H9 (cell line): ENCODE measurements around the gene RAP1GDS1. TPM values are rescaled to one million over a fixed set of nuclear protein-coding genes. Genes with fewer than 3 reads are reported as not detected.

ENCODE experiments used
- DNase-seq: peaks from one replicate; pipeline ENCODE4 v3.0.0-alpha.2; 2017
- H2AFZ ChIP-seq: one replicate; pipeline ENCODE4 v1.6.1; 2013; ENCODE audit warnings: mild to moderate bottlenecking, low read length, control low read depth, moderate library complexity
- H2AK5ac ChIP-seq: 2 replicates; pipeline ENCODE4 v1.6.1; 2013; ENCODE audit warnings: low read length, control low read depth, mixed read lengths; ENCODE audit not compliant: insufficient read length
- H2BK120ac ChIP-seq: one replicate; pipeline ENCODE4 v1.6.1; 2013; ENCODE audit warnings: low read depth, mild to moderate bottlenecking, low read length, control low read depth, inconsistent platforms; ENCODE audit not compliant: poor library complexity, severe bottlenecking
- H2BK12ac ChIP-seq: 2 replicates; pipeline ENCODE4 v1.6.1; 2013; ENCODE audit warnings: low read length, control low read depth, mixed read lengths, low read depth; ENCODE audit not compliant: insufficient read length
- H2BK15ac ChIP-seq: 2 replicates; pipeline ENCODE4 v1.6.1; 2013; ENCODE audit warnings: low read depth, low read length, control low read depth
- H2BK20ac ChIP-seq: one replicate; pipeline ENCODE4 v1.6.1; 2013; ENCODE audit warnings: low read depth, mild to moderate bottlenecking, low read length, control low read depth, inconsistent platforms; ENCODE audit not compliant: poor library complexity, severe bottlenecking
- H2BK5ac ChIP-seq: 2 replicates; pipeline ENCODE4 v1.6.1; 2013; ENCODE audit warnings: low read length, control low read depth, mixed read lengths; ENCODE audit not compliant: insufficient read length
- H3K14ac ChIP-seq: 2 replicates; pipeline ENCODE4 v1.6.1; 2013; ENCODE audit warnings: low read length, control low read depth; ENCODE audit not compliant: insufficient read depth
- H3K18ac ChIP-seq: 2 replicates; pipeline ENCODE4 v1.6.1; 2013; ENCODE audit warnings: low read depth, mild to moderate bottlenecking, mixed read lengths, low read length, control low read depth; ENCODE audit not compliant: insufficient read length
- H3K23ac ChIP-seq: 2 replicates; pipeline ENCODE4 v1.6.1; 2013; ENCODE audit warnings: low read length, control low read depth, mixed read lengths, low read depth; ENCODE audit not compliant: insufficient read length
- H3K23me2 ChIP-seq: 2 replicates; pipeline ENCODE4 v1.6.1; 2013; ENCODE audit warnings: low read depth, mild to moderate bottlenecking, mixed read lengths, low read length, control low read depth; ENCODE audit not compliant: insufficient read length, poor library complexity, severe bottlenecking
- H3K27ac ChIP-seq: 2 replicates; pipeline ENCODE4 v1.5.1; 2013; ENCODE audit warnings: low read length, control low read depth, mixed read lengths, low read depth; ENCODE audit not compliant: insufficient read length
- H3K27me3 ChIP-seq: 2 replicates; pipeline ENCODE4 v1.6.1; 2013; ENCODE audit warnings: low read length, control low read depth, inconsistent platforms; ENCODE audit not compliant: insufficient read depth
- H3K4ac ChIP-seq: 2 replicates; pipeline ENCODE4 v1.6.1; 2013; ENCODE audit warnings: low read depth, mild to moderate bottlenecking, control low read depth, inconsistent platforms, low read length, moderate library complexity
- H3K4me1 ChIP-seq: 2 replicates; pipeline ENCODE4 v1.6.1; 2013; ENCODE audit warnings: low read length, control low read depth, inconsistent platforms; ENCODE audit not compliant: insufficient read depth
- H3K4me2 ChIP-seq: 2 replicates; pipeline ENCODE4 v1.6.1; 2013; ENCODE audit warnings: low read length, control low read depth, mixed read lengths; ENCODE audit not compliant: insufficient read length, insufficient read depth
- H3K56ac ChIP-seq: 2 replicates; pipeline ENCODE4 v1.6.1; 2013; ENCODE audit warnings: low read depth, mild to moderate bottlenecking, mixed read lengths, low read length, control low read depth; ENCODE audit not compliant: insufficient read length
- H3K79me1 ChIP-seq: 2 replicates; pipeline ENCODE4 v1.6.1; 2013; ENCODE audit warnings: low read depth, mild to moderate bottlenecking, moderate library complexity, low read length, control low read depth, inconsistent platforms; ENCODE audit not compliant: insufficient read depth, poor library complexity, severe bottlenecking
- H3K79me2 ChIP-seq: 2 replicates; pipeline ENCODE4 v1.6.1; 2013; ENCODE audit warnings: low read length, control low read depth, inconsistent platforms; ENCODE audit not compliant: insufficient read depth
- H3K9ac ChIP-seq: 2 replicates; pipeline ENCODE4 v1.6.1; 2013; ENCODE audit warnings: low read length, control low read depth, mixed read lengths; ENCODE audit not compliant: insufficient read length; ENCODE audit errors: extremely low read depth
- H3K9me3 ChIP-seq: one replicate; pipeline ENCODE4 v1.6.1; 2013; ENCODE audit warnings: low read depth, low read length, inconsistent platforms; ENCODE audit not compliant: control insufficient read depth
- H3T11ph ChIP-seq: one replicate; pipeline ENCODE4 v1.6.1; 2013; ENCODE audit warnings: mild to moderate bottlenecking, low read length, control low read depth, inconsistent platforms
- H4K20me1 ChIP-seq: one replicate; pipeline ENCODE4 v1.6.1; 2013; ENCODE audit not compliant: control insufficient read depth, insufficient read length, insufficient read depth
- H4K5ac ChIP-seq: 2 replicates; pipeline ENCODE4 v1.6.1; 2013; ENCODE audit warnings: low read depth, mild to moderate bottlenecking, mixed read lengths, low read length, control low read depth; ENCODE audit not compliant: insufficient read length
- H4K8ac ChIP-seq: replicated peaks from 2 replicates; pipeline ENCODE4 v1.6.1; 2013; ENCODE audit warnings: low read length, control low read depth, mixed read lengths, low read depth; ENCODE audit not compliant: insufficient read length
- H4K91ac ChIP-seq: 2 replicates; pipeline ENCODE4 v1.6.1; 2013; ENCODE audit warnings: low read depth, mild to moderate bottlenecking, moderate library complexity, mixed read lengths, low read length, control low read depth; ENCODE audit not compliant: insufficient read length
- H3K27ac Mint-ChIP-seq, 3 experiments: 2 replicates in 2 of 3; 3 replicates in 1 of 3; pipeline ENCODE4 v1.8.0; 2020 to 2021; ENCODE audit warnings: mixed read lengths in 3 of 3, mild to moderate bottlenecking in 1 of 3, moderate library complexity in 1 of 3
- H3K27me3 Mint-ChIP-seq: 2 replicates; pipeline ENCODE4 v1.8.0; 2021; ENCODE audit warnings: low read depth, mild to moderate bottlenecking, moderate library complexity, mixed read lengths
- H3K36me3 Mint-ChIP-seq, 3 experiments: 2 replicates in 2 of 3; 3 replicates in 1 of 3; pipeline ENCODE4 v1.8.0; 2020 to 2021; ENCODE audit warnings: low read depth in 3 of 3, mixed read lengths in 3 of 3; ENCODE audit not compliant: insufficient read depth in 1 of 3
- H3K4me1 Mint-ChIP-seq, 2 experiments: 2 replicates each; pipeline ENCODE4 v1.8.0; 2020; ENCODE audit warnings: mixed read lengths in 2 of 2
- H3K4me3 Mint-ChIP-seq, 2 experiments: 2 replicates in 1 of 2; 3 replicates in 1 of 2; pipeline ENCODE4 v1.8.0; 2020 to 2021; ENCODE audit warnings: mild to moderate bottlenecking in 2 of 2, mixed read lengths in 2 of 2, moderate library complexity in 1 of 2
- H3K9me3 Mint-ChIP-seq, 2 experiments: 2 replicates in 1 of 2; 3 replicates in 1 of 2; pipeline ENCODE4 v1.8.0; 2020; ENCODE audit warnings: mild to moderate bottlenecking in 2 of 2, mixed read lengths in 2 of 2, moderate library complexity in 1 of 2
- CTCF ChIP-seq: fragments of 200-600 bp; sonication (generic); conservative IDR thresholded peaks from 3 replicates; pipeline ENCODE4 v1.8.0; 2021; ENCODE audit warnings: antibody characterized with exemption, mild to moderate bottlenecking
- WGBS: extraction: QIAGEN DNeasy Blood & Tissue Kit; methylation state at CpG from one replicate; pipeline ENCODE4 v1.1.7; 2013; ENCODE audit warnings: missing lambda C conversion rate, low lambda C conversion rate, mixed read lengths; ENCODE audit not compliant: insufficient read length; ENCODE audit errors: extremely low coverage; 5-methylcytosine and 5-hydroxymethylcytosine counted together
- total RNA-seq: library from RNA; stranded (reverse); gene quantifications from 2 replicates; pipeline ENCODE4 v1.2.1, GENCODE V29; 2021

RAP1GDS1 gene
- total RNA-seq, 1 experiment from 2014 or later = 25.2 TPM

GRCh38 chr4:98480535-98480934 is 219.4 kb downstream of the RAP1GDS1 start:
- Histone ChIP-seq H3K14ac (no peak overlapping the region), H3K4ac (no peak overlapping the region), H3K9me3 (no peaks in the 10 kb centered on the region), H4K91ac (no peak overlapping the region), H2BK120ac (no peak overlapping the region), H2AFZ (no peak overlapping the region), H3K56ac (no peak overlapping the region), H3K18ac (no peak overlapping the region), H2BK12ac (no peak overlapping the region), H4K8ac (no peak overlapping the region), H2BK15ac (no peak overlapping the region), H2BK20ac (no peak overlapping the region), H3K4me1 (peaks cover 7% of the 10 kb centered on the region; the same call in 1 of the 2 replicates), H3K79me1 (no peaks in the 10 kb centered on the region), H3K23me2 (no peaks in the 10 kb centered on the region), H3K4me2 (no peak overlapping the region), H3K27me3 (no peaks in the 10 kb centered on the region), H3T11ph (no peak overlapping the region), H4K20me1 (no peaks in the 10 kb centered on the region), H3K79me2 (no peaks in the 10 kb centered on the region), H4K5ac (no peak overlapping the region), H3K23ac (no peak overlapping the region), H2BK5ac (no peak overlapping the region), H2AK5ac (no peak overlapping the region), H3K27ac (no peak overlapping the region), H3K9ac (no peak overlapping the region)
- no peaks in the 10 kb centered on the region for H3K9me3 Mint-ChIP-seq
- no peak for DNase-seq
- TF ChIP-seq CTCF = no peak
- no peak overlapping the region for H3K4me3 Mint-ChIP-seq
- peaks cover 20 to 25% of the 10 kb centered on the region in 2 experiments for H3K4me1 Mint-ChIP-seq
- no peaks in the 10 kb centered on the region for H3K27me3 Mint-ChIP-seq
- no peak overlapping the region for H3K27ac Mint-ChIP-seq
- peaks cover 0 to 12% (median 0%) of the 10 kb centered on the region in 3 experiments; a peak in 3 of 7 replicates for H3K36me3 Mint-ChIP-seq
- no CpG with 5 or more reads among the region's 5 CpGs for WGBS
